ENCODE results near the gene SOCS1. TPM values are rescaled to one million over a fixed set of nuclear protein-coding genes. Genes with fewer than 3 reads are reported as not detected.

The SOCS1 gene
- polyA plus RNA-seq, 1 of the 3 experiments (the other 2 are of a cell fraction) = 8.6 TPM

GRCh38 chr16:11211061-11211976 is 44.7 kb downstream of the SOCS1 start:
- CTCF ChIA-PET = interaction anchor here (0.9 kb wide), 1 partner anchor 44 kb away, joined by 4 read pairs; no protein-coding TSS in a partner anchor
- no peak for TF ChIP-seq PBX3 (IDR thresholded peaks at IDR 0.05)
- TF ChIP-seq CHD2 (IDR thresholded peaks at IDR 0.05; ENCODE audit: low read length, partially characterized antibody) = no peak
- no peak for TF ChIP-seq RAD21 (IDR thresholded peaks at IDR 0.05; ENCODE audit: low read length)
- no peak for TF ChIP-seq TAF1 (IDR thresholded peaks at IDR 0.05; ENCODE audit: borderline replicate concordance, low read depth, low read length)
- no peak for TF ChIP-seq USF2 (IDR thresholded peaks at IDR 0.05; ENCODE audit: borderline replicate concordance, low read depth, low read length)
- no peak for DNase-seq
- Histone ChIP-seq H3K79me2 (ENCODE audit: insufficient read depth) (no peaks in the 10 kb centered on the region), H3K4me2 (no peak overlapping the region), H4K20me1 (ENCODE audit: insufficient read depth) (no peaks in the 10 kb centered on the region), H3K27me3 (ENCODE audit: insufficient read depth) (no peaks in the 10 kb centered on the region), H3K4me1 (ENCODE audit: control insufficient read depth in 1 of 2, insufficient read depth in 2 of 2, low read depth in 1 of 2, low read length in 1 of 2) (peaks cover under 1 to 3% of the 10 kb centered on the region in 2 experiments; a peak in 2 of 4 replicates), H3K9ac (no peak overlapping the region), H3K27ac (ENCODE audit: low read depth in 2 of 2, low read length in 1 of 2) (no peak overlapping the region), H3F3A (replicated peaks; ENCODE audit: insufficient read depth) (no peaks in the 10 kb centered on the region), H2AFZ (ENCODE audit: low read depth) (no peak overlapping the region), H3K4me3 (ENCODE audit: low read depth in 2 of 2, low read length in 1 of 2) (no peak overlapping the region), H3K36me3 (replicated peaks in 1 of 2; ENCODE audit: control insufficient read depth in 1 of 2, insufficient read depth in 2 of 2, low read length in 1 of 2) (no peaks in the 10 kb centered on the region), H3K9me2 (no peaks in the 10 kb centered on the region), H3K9me3 (no peaks in the 10 kb centered on the region)
- POLR2A ChIA-PET = no interaction called here
- 68% methylated on average over 15 of the region's 16 CpGs for WGBS (ENCODE audit: low lambda C conversion rate)

GRCh38 chr16:11210260-11210659 is 45.7 kb downstream of the SOCS1 start:
- no peak overlapping the region for H3K4me3 ChIP-seq (ENCODE audit: low read depth in 2 of 2, low read length in 1 of 2)
- H3K4me1 ChIP-seq (ENCODE audit: control insufficient read depth in 1 of 2, insufficient read depth in 2 of 2, low read depth in 1 of 2, low read length in 1 of 2) = peaks cover 6 to 9% of the 10 kb centered on the region in 2 experiments; a peak in 2 of 4 replicates
- no peak for TF ChIP-seq FOXJ3 (CRISPR knock-in tag; IDR thresholded peaks at IDR 0.05)
- no peak for TF ChIP-seq MXI1 (IDR thresholded peaks at IDR 0.05; ENCODE audit: low read depth, low read length)
- no peak for TF ChIP-seq RCOR1 (IDR thresholded peaks at IDR 0.05; ENCODE audit: low read length)
- TF ChIP-seq PBX3 (IDR thresholded peaks at IDR 0.05) = no peak
- TF ChIP-seq EP300 (IDR thresholded peaks at IDR 0.05; ENCODE audit: borderline replicate concordance in 1 of 2, low read depth in 1 of 2, low read length in 1 of 2) = no peak
- no peak overlapping the region for H3K9ac ChIP-seq
- 83% methylated on average over 11 of the region's 11 CpGs for WGBS (ENCODE audit: low lambda C conversion rate)
- no peaks in the 10 kb centered on the region for H4K20me1 ChIP-seq (ENCODE audit: insufficient read depth)
- no peaks in the 10 kb centered on the region for H3K36me3 ChIP-seq (replicated peaks in 1 of 2; ENCODE audit: control insufficient read depth in 1 of 2, insufficient read depth in 2 of 2, low read length in 1 of 2)
- no peaks in the 10 kb centered on the region for H3K9me2 ChIP-seq
- H3K79me2 ChIP-seq (ENCODE audit: insufficient read depth) = no peaks in the 10 kb centered on the region
- H3K9me3 ChIP-seq = no peaks in the 10 kb centered on the region
- no peak overlapping the region for H2AFZ ChIP-seq (ENCODE audit: low read depth)
- ChIA-PET POLR2A (no interaction called here), CTCF (interaction anchor here (1.1 to 1.4 kb wide), 2 partner anchors 9 to 186 kb away, joined by 3 read pairs; no protein-coding TSS in a partner anchor)
- no peaks in the 10 kb centered on the region for H3F3A ChIP-seq (replicated peaks; ENCODE audit: insufficient read depth)
- no peak overlapping the region for H3K4me2 ChIP-seq
- no peaks in the 10 kb centered on the region for H3K27me3 ChIP-seq (ENCODE audit: insufficient read depth)
- no peak overlapping the region for H3K27ac ChIP-seq (ENCODE audit: low read depth in 2 of 2, low read length in 1 of 2)
- no peak for DNase-seq
